Mucosa of rectum (tissue), 2 donors: ENCODE measurements around the gene GPANK1.
A peak's percentile ranks its signal among the peaks of the same experiment; 100 is the strongest.

Source experiments
- H3K27ac ChIP-seq, 2 donors: one replicate each; pipeline ENCODE4 v1.7.0; 2013; ENCODE audit warnings: inconsistent platforms in 2 of 2, low read depth in 2 of 2, low read length in 2 of 2
- H3K27me3 ChIP-seq, 2 donors: one replicate each; pipeline ENCODE4 v1.7.0; 2013; ENCODE audit warnings: low read length in 2 of 2; ENCODE audit not compliant: control insufficient read depth in 2 of 2, insufficient read depth in 2 of 2
- H3K36me3 ChIP-seq, 2 donors: one replicate each; pipeline ENCODE4 v1.7.0; 2013; ENCODE audit warnings: low read length in 2 of 2; ENCODE audit not compliant: control insufficient read depth in 2 of 2, insufficient read depth in 2 of 2
- H3K4me1 ChIP-seq, 2 donors: one replicate each; pipeline ENCODE4 v1.7.0; 2013; ENCODE audit warnings: low read length in 2 of 2, mild to moderate bottlenecking in 1 of 2; ENCODE audit not compliant: control insufficient read depth in 2 of 2, insufficient read depth in 2 of 2
- H3K4me3 ChIP-seq, 2 donors: one replicate each; pipeline ENCODE4 v1.7.0; 2013; ENCODE audit warnings: low read length in 2 of 2
- H3K9ac ChIP-seq, 2 donors: one replicate each; pipeline ENCODE4 v1.7.0; 2013; ENCODE audit warnings: low read length in 2 of 2, low read depth in 1 of 2, mild to moderate bottlenecking in 1 of 2
- H3K9me3 ChIP-seq, 2 donors: one replicate each; pipeline ENCODE4 v1.7.0; 2013; ENCODE audit warnings: low read length in 2 of 2; ENCODE audit not compliant: control insufficient read depth in 2 of 2
- donor health status: healthy.
- donor health status: Normal muscosa, but diverticular disease.

The GPANK1 gene

DNA sequence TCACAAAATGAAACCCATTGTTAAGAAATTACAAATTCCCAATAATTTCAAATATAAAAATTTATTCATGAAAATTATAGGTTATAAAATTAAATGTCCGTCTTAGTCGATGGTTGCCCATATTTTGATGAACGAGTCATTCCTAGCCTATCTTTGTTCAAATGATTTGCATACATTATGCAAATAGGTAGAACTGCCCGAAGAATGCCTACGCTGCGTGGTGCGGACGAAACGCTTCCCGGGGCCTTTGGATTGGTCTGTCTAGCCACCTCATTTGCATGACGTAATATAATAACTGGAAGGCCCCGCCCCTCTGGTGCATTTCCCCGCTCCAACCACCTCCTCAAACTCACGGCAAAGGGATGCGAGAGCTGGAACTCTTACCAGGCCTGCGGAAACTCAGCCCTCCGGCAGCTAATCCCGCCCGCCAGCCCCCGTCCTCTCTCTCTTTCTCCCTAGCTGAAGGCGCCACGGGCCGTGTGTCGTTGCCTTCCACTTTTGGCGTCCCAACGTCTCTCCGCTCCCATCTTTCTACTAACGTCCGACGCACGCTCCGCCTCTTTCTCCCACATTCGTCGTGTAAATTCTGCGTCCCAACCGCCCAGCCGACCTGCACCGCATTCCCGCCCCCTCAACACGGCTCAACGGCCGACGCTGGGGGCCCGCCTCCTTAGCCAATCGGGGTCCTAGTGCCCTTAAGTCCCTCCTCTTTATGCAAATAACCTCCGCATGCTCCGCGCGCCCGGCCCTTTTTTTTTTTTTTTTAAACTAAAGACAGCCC is 44.8 kb downstream of the GPANK1 start:
- H3K27ac ChIP-seq = peak overlapping the region; percentile 99
- H3K4me1 ChIP-seq = peaks cover 10 to 22% of the 10 kb centered on the region in 2 donors
- H3K9ac ChIP-seq = peak overlapping the region; percentile 85 to 89
- H3K9me3 ChIP-seq = no peaks in the 10 kb centered on the region
- H3K4me3 ChIP-seq = peak overlapping the region; percentile 79 to 89
- H3K27me3 ChIP-seq = no peaks in the 10 kb centered on the region
- peaks cover 14 to 25% of the 10 kb centered on the region in 2 donors for H3K36me3 ChIP-seq

- H3K27ac ChIP-seq = no peak overlapping the region
- no peak overlapping the region for H3K9ac ChIP-seq
- H3K4me3 ChIP-seq = no peak overlapping the region
- H3K4me1 ChIP-seq = peaks cover 15 to 27% of the 10 kb centered on the region in 2 donors
- no peaks in the 10 kb centered on the region for H3K9me3 ChIP-seq
- no peaks in the 10 kb centered on the region for H3K27me3 ChIP-seq
- no peaks in the 10 kb centered on the region for H3K36me3 ChIP-seq
Measured at GRCh38 chr6:31617010-31617409, 47.8 kb downstream of the GPANK1 start.

- H3K9ac ChIP-seq = no peak overlapping the region
- H3K36me3 ChIP-seq = no peaks in the 10 kb centered on the region
- no peaks in the 10 kb centered on the region for H3K27me3 ChIP-seq
- peak overlapping the region in 1 of 2 donors; percentile 41 for H3K4me3 ChIP-seq
- H3K27ac ChIP-seq = peak overlapping the region in 1 of 2 donors; percentile 43
- H3K9me3 ChIP-seq = no peaks in the 10 kb centered on the region
- peaks cover 9 to 16% of the 10 kb centered on the region in 2 donors for H3K4me1 ChIP-seq
Measured at GRCh38 chr6:31615748-31616147, 49.0 kb downstream of the GPANK1 start.

- no peaks in the 10 kb centered on the region for H3K36me3 ChIP-seq
- peak within 1 kb of the TSS in 1 of 2 donors; percentile 43 for H3K27ac ChIP-seq
- peak within 1 kb of the TSS in 1 of 2 donors; percentile 41 for H3K4me3 ChIP-seq
- H3K9ac ChIP-seq = peak within 1 kb of the TSS in 1 of 2 donors; percentile 14
- no peaks in the 10 kb centered on the region for H3K9me3 ChIP-seq
- peaks cover 9 to 16% of the 10 kb centered on the region in 2 donors for H3K4me1 ChIP-seq
- no peaks in the 10 kb centered on the region for H3K27me3 ChIP-seq
Measured at GRCh38 chr6:31614684-31615578, 49.9 kb downstream of the GPANK1 start, which contains the start of gene AIF1. Gene AIF1 (plus strand): TSS chr6:31615234. CDS start chr6:31615330, 96 bp downstream.

DNA sequence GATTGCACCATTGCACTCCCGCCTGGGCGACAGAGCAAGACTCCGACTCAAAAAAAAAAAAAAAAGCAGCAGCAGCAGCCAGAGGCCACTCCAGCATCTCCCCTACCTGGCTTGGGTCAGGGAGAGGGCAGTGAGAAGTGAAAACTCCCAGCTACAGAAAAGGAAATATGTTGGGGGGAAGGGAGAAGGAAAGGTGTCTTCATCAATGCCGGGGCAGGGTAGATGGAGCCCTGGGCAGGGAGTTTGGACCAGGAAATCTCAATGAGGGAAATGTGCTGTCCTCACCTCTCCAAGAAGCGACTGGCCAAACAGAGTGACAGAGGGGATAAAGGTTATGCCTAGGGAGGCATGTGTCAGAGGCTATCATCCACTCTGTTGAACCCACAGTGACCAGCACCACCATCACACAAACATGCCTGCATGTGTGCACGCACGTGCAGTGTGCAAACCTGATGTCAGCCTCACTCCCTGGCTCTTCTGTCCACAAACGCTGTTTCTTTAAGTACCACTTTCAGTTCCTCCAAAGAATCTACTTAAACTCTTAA is 50.6 kb downstream of the GPANK1 start:
- Histone ChIP-seq H3K4me1 (peaks cover 9 to 11% of the 10 kb centered on the region in 2 donors), H3K36me3 (no peaks in the 10 kb centered on the region), H3K27me3 (no peaks in the 10 kb centered on the region), H3K4me3 (no peak overlapping the region), H3K27ac (peak overlapping the region in 1 of 2 donors; percentile 43), H3K9ac (no peak overlapping the region), H3K9me3 (no peaks in the 10 kb centered on the region)
